DND-41 (cell line): ENCODE data around the gene MELK.

ENCODE experiments used
- EZH2 ChIP-seq: IDR thresholded peaks from 3 replicates; pipeline ENCODE4 v1.6.1; 2012; ENCODE audit warnings: borderline replicate concordance, low read depth, mild to moderate bottlenecking, moderate library complexity, low read length, inconsistent platforms; ENCODE audit not compliant: severe bottlenecking
- TF ChIP-seq, protein P1 (sequence below): IDR thresholded peaks from 2 replicates; pipeline ENCODE4 v1.5.1; 2012; ENCODE audit warnings: borderline replicate concordance, low read length, moderate library complexity, mild to moderate bottlenecking; ENCODE audit not compliant: poor library complexity, severe bottlenecking; ENCODE audit errors: extremely low read depth

DNA sequence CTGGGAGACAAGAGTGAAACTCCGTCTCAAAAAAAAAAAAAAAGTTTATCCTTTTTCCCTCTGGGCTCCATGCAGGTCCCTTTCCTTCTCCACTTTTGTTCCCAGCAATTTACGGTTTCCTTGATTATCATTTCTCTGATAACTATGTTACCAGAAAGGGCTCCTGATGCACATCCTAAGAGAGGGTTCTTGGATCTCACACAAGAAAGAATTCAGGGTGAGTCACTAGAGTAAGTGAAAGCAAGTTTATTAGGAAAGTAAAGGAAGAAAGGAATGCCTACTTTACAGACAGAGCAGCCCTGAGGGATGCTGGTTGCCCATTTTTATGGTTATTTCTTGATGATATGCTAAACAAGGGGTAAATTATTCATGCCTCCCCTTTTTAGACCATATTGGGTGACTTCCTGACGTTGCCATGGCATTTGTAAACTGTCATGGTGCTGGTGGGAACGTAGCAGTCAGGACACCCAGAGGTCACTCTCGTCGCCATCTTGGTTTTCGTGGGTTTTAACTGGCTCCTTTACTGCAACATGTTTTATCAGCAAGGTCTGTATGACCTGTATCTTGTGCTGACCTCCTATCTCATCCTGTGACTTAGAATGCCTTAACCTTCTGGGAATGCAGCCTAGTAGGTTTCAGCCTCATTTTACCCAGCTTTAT lies 13.5 kb upstream of the MELK start:
- TF ChIP-seq, protein P1, sequence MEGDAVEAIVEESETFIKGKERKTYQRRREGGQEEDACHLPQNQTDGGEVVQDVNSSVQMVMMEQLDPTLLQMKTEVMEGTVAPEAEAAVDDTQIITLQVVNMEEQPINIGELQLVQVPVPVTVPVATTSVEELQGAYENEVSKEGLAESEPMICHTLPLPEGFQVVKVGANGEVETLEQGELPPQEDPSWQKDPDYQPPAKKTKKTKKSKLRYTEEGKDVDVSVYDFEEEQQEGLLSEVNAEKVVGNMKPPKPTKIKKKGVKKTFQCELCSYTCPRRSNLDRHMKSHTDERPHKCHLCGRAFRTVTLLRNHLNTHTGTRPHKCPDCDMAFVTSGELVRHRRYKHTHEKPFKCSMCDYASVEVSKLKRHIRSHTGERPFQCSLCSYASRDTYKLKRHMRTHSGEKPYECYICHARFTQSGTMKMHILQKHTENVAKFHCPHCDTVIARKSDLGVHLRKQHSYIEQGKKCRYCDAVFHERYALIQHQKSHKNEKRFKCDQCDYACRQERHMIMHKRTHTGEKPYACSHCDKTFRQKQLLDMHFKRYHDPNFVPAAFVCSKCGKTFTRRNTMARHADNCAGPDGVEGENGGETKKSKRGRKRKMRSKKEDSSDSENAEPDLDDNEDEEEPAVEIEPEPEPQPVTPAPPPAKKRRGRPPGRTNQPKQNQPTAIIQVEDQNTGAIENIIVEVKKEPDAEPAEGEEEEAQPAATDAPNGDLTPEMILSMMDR: no peak
- no peak for TF ChIP-seq EZH2
